Lower leg skin (tissue), 3 donors: ENCODE data around the gene FNDC5.

Source experiments
- CTCF ChIP-seq, 3 donors: fragments of 450-650 bp; IDR thresholded peaks; one replicate each; pipeline ENCODE4 v1.5.1; 2016; ENCODE audit warnings: antibody characterized with exemption in 3 of 3, mild to moderate bottlenecking in 3 of 3, moderate library complexity in 2 of 3
- POLR2A ChIP-seq, 2 donors: fragments of 450-650 bp; IDR thresholded peaks; one replicate each; pipeline ENCODE4 v1.6.1; 2016 to 2017; ENCODE audit warnings: antibody characterized with exemption in 2 of 2, mild to moderate bottlenecking in 1 of 2, moderate library complexity in 1 of 2

GRCh38 chr1:32917521-32917920 lies 46.8 kb upstream of the FNDC5 start:
- no peak for TF ChIP-seq POLR2A (IDR thresholded peaks at IDR 0.05)
- TF ChIP-seq CTCF (IDR thresholded peaks at IDR 0.05) = no peak
